ENCODE measurements around the gene GON4L. TPM values are rescaled to one million over a fixed set of nuclear protein-coding genes. Genes with fewer than 3 reads are reported as not detected.

Gene GON4L
- total RNA-seq, 2 experiments from 2014 or later: 71.0 to 77.0 TPM

- H3K4me3 Mint-ChIP-seq: peak overlapping the region; percentile 93
- peaks cover 25% of the 10 kb centered on the region for H3K27me3 Mint-ChIP-seq
- peaks cover 33% of the 10 kb centered on the region for H3K4me1 Mint-ChIP-seq (ENCODE audit: low read depth)
- peaks cover 10% of the 10 kb centered on the region for H3K36me3 Mint-ChIP-seq (ENCODE audit: low read depth)
- POLR2A ChIA-PET: interaction anchor here (1.0 to 1.3 kb wide), 5 partner anchors 11 to 597 kb away, joined by 3 to 5 read pairs (median 4); no protein-coding TSS in a partner anchor
- DNase-seq (peak in 1 of 14 experiments; percentile 8), ATAC-seq (ENCODE audit: poor library complexity) (no peak)
- Histone ChIP-seq H3K4me3 (ENCODE audit: low read length) (peak overlapping the region; percentile 62), H3K36me3 (ENCODE audit: insufficient read depth, low read length) (peaks cover 15% of the 10 kb centered on the region), H3K9me3 (ENCODE audit: control insufficient read depth in 1 of 2, insufficient read depth in 1 of 2, low read length in 2 of 2) (peaks cover 0 to 4% of the 10 kb centered on the region in 2 experiments), H3K4me1 (ENCODE audit: insufficient read depth, low read length) (peaks cover 38% of the 10 kb centered on the region), H3K27me3 (ENCODE audit: control insufficient read depth in 1 of 2, insufficient read depth in 2 of 2, low read length in 2 of 2) (peaks cover 0 to 8% of the 10 kb centered on the region in 2 experiments), H3K27ac (ENCODE audit: low read depth in 1 of 2, low read length in 2 of 2) (peak overlapping the region; percentile 42 to 81)
- no peak for TF ChIP-seq CTCF (IDR thresholded peaks at IDR 0.05)
- intact Hi-C loops (cut with DNase I, micrococcal nuclease): loop anchor here (1.0 to 10.0 kb wide), 7 partner anchors 33 to 584 kb away; partner anchors contain the start of genes ARHGEF2 (in 1 of the 2), CLK2 (in 1 of the 2), HCN3 (in 1 of the 2) and KHDC4 (in 1 of the 2)
- peak overlapping the region; percentile 81 for H3K27ac Mint-ChIP-seq
- CTCF ChIA-PET: interaction anchor here (0.9 kb wide), 1 partner anchor 686 kb away, joined by 3 read pairs; the partner anchor contains the start of gene KRTCAP2
- H3K9me3 Mint-ChIP-seq: no peaks in the 10 kb centered on the region
Measured at GRCh38 chr1:155858800-155859233, 1.8 kb upstream of the GON4L start.

GRCh38 chr1:155856257-155856974 is 598 bp downstream of the GON4L start:
- peak overlapping the region; percentile 99 for H3K4me3 Mint-ChIP-seq
- H3K4me1 ChIP-seq (ENCODE audit: insufficient read depth, low read length): peaks cover 47% of the 10 kb centered on the region

More at GRCh38 chr1:155856257-155856974, 598 bp downstream of the GON4L start:
- no peaks in the 10 kb centered on the region for H3K9me3 Mint-ChIP-seq
- TF ChIP-seq CTCF (IDR thresholded peaks at IDR 0.05): no peak
- ATAC-seq (ENCODE audit: poor library complexity): no peak
- peaks cover 51% of the 10 kb centered on the region for H3K4me1 Mint-ChIP-seq (ENCODE audit: low read depth)
- Histone ChIP-seq H3K27me3 (ENCODE audit: control insufficient read depth in 1 of 2, insufficient read depth in 2 of 2, low read length in 2 of 2) (peaks cover 0 to 8% of the 10 kb centered on the region in 2 experiments), H3K36me3 (ENCODE audit: insufficient read depth, low read length) (peaks cover 35% of the 10 kb centered on the region), H3K4me3 (ENCODE audit: low read length) (peak overlapping the region; percentile 70), H3K9me3 (ENCODE audit: control insufficient read depth in 1 of 2, insufficient read depth in 1 of 2, low read length in 2 of 2) (peaks cover 0 to 4% of the 10 kb centered on the region in 2 experiments), H3K27ac (ENCODE audit: low read depth in 1 of 2, low read length in 2 of 2) (peak overlapping the region; percentile 79 to 82)
- H3K36me3 Mint-ChIP-seq (ENCODE audit: low read depth): peaks cover 34% of the 10 kb centered on the region
- ChIA-PET POLR2A (interaction anchor here (0.6 to 2.3 kb wide), 13 partner anchors 15 to 1866 kb away, joined by 3 to 7 read pairs (median 4); partner anchors contain the start of genes CLK2, KHDC4, PMF1 and RPS27), CTCF (no interaction called here)
- H3K27me3 Mint-ChIP-seq: peaks cover 15% of the 10 kb centered on the region
- peak overlapping the region; percentile 93 for H3K27ac Mint-ChIP-seq
- no peak for DNase-seq
- intact Hi-C loops (cut with DNase I, micrococcal nuclease): loop anchor here (2.0 to 10.0 kb wide), 7 partner anchors 36 to 1636 kb away; partner anchors contain the start of genes ARHGEF2 (in 1 of the 2), CLK2 (in 1 of the 2), HCN3 (in 1 of the 2) and KHDC4 (in 1 of the 2)

All from CD4-positive, alpha-beta T cell (primary cell).